Transverse colon (tissue), 4 donors: Measurements from ENCODE around the gene SORL1-AS1.
A peak's percentile ranks its signal among the peaks of the same experiment; 100 is the strongest.

ENCODE experiments used
- DNase-seq: peaks from one replicate; pipeline ENCODE4 v3.0.0-alpha.2; 2019
- H3K27ac ChIP-seq, 4 donors: fragments of 200-600 bp; sonication (generic); 2 replicates each; pipeline ENCODE4 v1.5.1; 2016 to 2018; ENCODE audit warnings: inconsistent platforms in 4 of 4
- H3K27me3 ChIP-seq: fragments of 200-600 bp; sonication (generic); 2 replicates; pipeline ENCODE4 v1.5.1; 2017; ENCODE audit warnings: inconsistent platforms
- H3K36me3 ChIP-seq, 4 donors: fragments of 200-600 bp; sonication (generic); 2 replicates each; pipeline ENCODE4 v1.5.1; 2017 to 2019; ENCODE audit warnings: inconsistent platforms in 4 of 4
- H3K4me1 ChIP-seq, 4 donors: fragments of 200-600 bp; sonication (generic); 2 replicates each; pipeline ENCODE4 v1.5.1; 2017 to 2020; ENCODE audit warnings: inconsistent platforms in 4 of 4
- H3K4me3 ChIP-seq, 4 donors: fragments of 200-600 bp; sonication (generic); 1 replicate in 1 of 4; 2 replicates in 3 of 4; pipeline versions ENCODE4 v1.5.1 to v1.6.1; 2017 to 2019; ENCODE audit warnings: inconsistent platforms in 4 of 4
- H3K9me3 ChIP-seq, 2 donors: fragments of 200-600 bp; sonication (generic); 2 replicates each; pipeline ENCODE4 v1.5.1; 2017 to 2019; ENCODE audit warnings: inconsistent platforms in 2 of 2
- CTCF ChIP-seq, 5 experiments: fragments of 200-600 bp in 3 of 5; fragments of 450-650 bp in 2 of 5; sonication (generic) in 3 of 5; IDR thresholded peaks; 1 replicate in 2 of 5; 2 replicates in 3 of 5; pipeline ENCODE4 v1.5.1; 2016 to 2017; ENCODE audit warnings: antibody characterized with exemption in 5 of 5, inconsistent platforms in 3 of 5, mild to moderate bottlenecking in 2 of 5, moderate library complexity in 1 of 5
- EP300 ChIP-seq: sonication (generic); formaldehyde crosslinking; IDR thresholded peaks from one replicate; pipeline ENCODE4 v1.6.1; 2017; ENCODE audit warnings: antibody characterized with exemption, low read depth
- POLR2A ChIP-seq: fragments of 450-650 bp; IDR thresholded peaks from one replicate; pipeline ENCODE4 v1.6.1; 2016; ENCODE audit warnings: antibody characterized with exemption, mild to moderate bottlenecking, moderate library complexity
- POLR2AphosphoS5 ChIP-seq, 3 donors: sonication (generic); formaldehyde crosslinking; IDR thresholded peaks; one replicate each; pipeline ENCODE4 v1.6.1; 2016; ENCODE audit warnings: antibody characterized with exemption in 3 of 3
- WGBS, 2 donors: methylation state at CpG; one replicate each; pipeline ENCODE4 v1.1.5; 2018; ENCODE audit warnings: low coverage in 1 of 2; 5-methylcytosine and 5-hydroxymethylcytosine counted together
- in situ Hi-C, 4 donors: fragments of 200-750 bp; cut with MboI; loops; one replicate each; pipeline versions ENCODE4 v1.15.0 to v1.15.1; 2017; ENCODE audit warnings: low sequenced_read_pairs in 3 of 4, low pct_ligation_motif_present in 1 of 4, low pct_unique_long_range_greater_than_20kb in 1 of 4
- intact Hi-C: fragments of 100-400 bp; cut with DNase I; formaldehyde crosslinking; loops from one replicate; pipeline ENCODE4 v1.15.1; 2023; ENCODE audit warnings: low total_unique reads

Gene SORL1-AS1

GRCh38 chr11:121448011-121448410, 4.8 kb downstream of the SORL1-AS1 start:
- intact Hi-C loops (no loop called here), in situ Hi-C loops (no loop called here)
- no peak for DNase-seq
- no peaks in the 10 kb centered on the region for H3K9me3 ChIP-seq
- WGBS, 2 donors: 92% methylated on average over 2 to 4 of the region's 4 CpGs
- H3K27ac ChIP-seq: no peak overlapping the region
- TF ChIP-seq POLR2A (no peak), CTCF (IDR thresholded peaks at IDR 0.05) (no peak), POLR2AphosphoS5 (IDR thresholded peaks at IDR 0.05) (no peak), EP300 (no peak)
- H3K4me3 ChIP-seq: no peak overlapping the region
- peaks cover 8 to 36% (median 18%) of the 10 kb centered on the region in 4 donors for H3K4me1 ChIP-seq
- H3K36me3 ChIP-seq: no peaks in the 10 kb centered on the region
- no peaks in the 10 kb centered on the region for H3K27me3 ChIP-seq

GRCh38 chr11:121446752-121447156, 6.0 kb downstream of the SORL1-AS1 start:
- intact Hi-C loops: no loop called here
- Histone ChIP-seq H3K27me3 (no peaks in the 10 kb centered on the region), H3K4me3 (no peak overlapping the region), H3K36me3 (no peaks in the 10 kb centered on the region), H3K4me1 (peaks cover 8 to 35% (median 18%) of the 10 kb centered on the region in 4 donors), H3K9me3 (no peaks in the 10 kb centered on the region), H3K27ac (no peak overlapping the region)
- in situ Hi-C loops: no loop called here
- TF ChIP-seq POLR2A (no peak), EP300 (no peak), POLR2AphosphoS5 (IDR thresholded peaks at IDR 0.05) (no peak)
- no peak for DNase-seq
- 49 to 55% methylated on average over 4 of the region's 4 CpGs for WGBS, 2 donors

- Histone ChIP-seq H3K27me3 (no peaks in the 10 kb centered on the region), H3K9me3 (no peaks in the 10 kb centered on the region), H3K4me3 (no peak overlapping the region), H3K36me3 (no peaks in the 10 kb centered on the region), H3K27ac (peak overlapping the region in 3 of 4 donors; percentile 1 to 62 (median 37)), H3K4me1 (peaks cover 3 to 26% (median 9%) of the 10 kb centered on the region in 4 donors)
- intact Hi-C loops: no loop called here
- in situ Hi-C loops: no loop called here
- TF ChIP-seq EP300: no peak
- no peak for TF ChIP-seq CTCF (IDR thresholded peaks at IDR 0.05)
- no peak for TF ChIP-seq POLR2AphosphoS5 (IDR thresholded peaks at IDR 0.05)
- WGBS, 2 donors: 70 to 71% methylated on average over 11 to 14 of the region's 14 CpGs
- DNase-seq: peak; percentile 29
Measured at GRCh38 chr11:121445071-121445768, 7.5 kb downstream of the SORL1-AS1 start.

- 83 to 90% methylated on average over 2 to 3 of the region's 3 CpGs for WGBS, 2 donors
- H3K27ac ChIP-seq: no peak overlapping the region
- no peak for DNase-seq
- H3K27me3 ChIP-seq: no peaks in the 10 kb centered on the region
- peaks cover 0 to 19% (median 9%) of the 10 kb centered on the region in 4 donors for H3K4me1 ChIP-seq
- H3K36me3 ChIP-seq: no peaks in the 10 kb centered on the region
- no peaks in the 10 kb centered on the region for H3K9me3 ChIP-seq
- no peak overlapping the region for H3K4me3 ChIP-seq
- TF ChIP-seq EP300 (no peak), POLR2A (no peak), POLR2AphosphoS5 (IDR thresholded peaks at IDR 0.05) (no peak), CTCF (IDR thresholded peaks at IDR 0.05) (no peak)
- intact Hi-C loops: no loop called here
- in situ Hi-C loops: no loop called here
Measured at GRCh38 chr11:121444526-121444925, 8.2 kb downstream of the SORL1-AS1 start.
